T-helper 2 cell treated with Interferon-gamma antibody and Interleukin-4, amounts not matched to agents 5 μg/mL and 100 μg/mL, for 36 hours (primary cell): ENCODE results near the gene MPHOSPH8.
A peak's percentile ranks its signal among the peaks of the same experiment; 100 is the strongest.
"Not testable (repeated sequence)": the region's sequence is repeated elsewhere in the genome, so short reads cannot be mapped to it uniquely, and the experiment has no call there.

Source experiments
- DNase-seq: peaks from one replicate; pipeline ENCODE4 v3.0.0; 2021; ENCODE audit warnings: low spot score
- H3K27ac Mint-ChIP-seq: one replicate; pipeline ENCODE4 v1.8.0; 2021; ENCODE audit warnings: mild to moderate bottlenecking, mixed read lengths
- H3K27me3 Mint-ChIP-seq: one replicate; pipeline ENCODE4 v1.8.0; 2021; ENCODE audit warnings: low read depth, mixed read lengths
- H3K36me3 Mint-ChIP-seq: one replicate; pipeline ENCODE4 v1.8.0; 2021; ENCODE audit warnings: low read depth, mixed read lengths
- H3K4me1 Mint-ChIP-seq: one replicate; pipeline ENCODE4 v1.8.0; 2021; ENCODE audit warnings: low read depth, mixed read lengths
- H3K4me3 Mint-ChIP-seq: one replicate; pipeline ENCODE4 v1.8.0; 2022; ENCODE audit warnings: mild to moderate bottlenecking, moderate library complexity, mixed read lengths
- H3K9me3 Mint-ChIP-seq: one replicate; pipeline ENCODE4 v1.8.0; 2021; ENCODE audit warnings: mixed read lengths

Gene MPHOSPH8

DNA sequence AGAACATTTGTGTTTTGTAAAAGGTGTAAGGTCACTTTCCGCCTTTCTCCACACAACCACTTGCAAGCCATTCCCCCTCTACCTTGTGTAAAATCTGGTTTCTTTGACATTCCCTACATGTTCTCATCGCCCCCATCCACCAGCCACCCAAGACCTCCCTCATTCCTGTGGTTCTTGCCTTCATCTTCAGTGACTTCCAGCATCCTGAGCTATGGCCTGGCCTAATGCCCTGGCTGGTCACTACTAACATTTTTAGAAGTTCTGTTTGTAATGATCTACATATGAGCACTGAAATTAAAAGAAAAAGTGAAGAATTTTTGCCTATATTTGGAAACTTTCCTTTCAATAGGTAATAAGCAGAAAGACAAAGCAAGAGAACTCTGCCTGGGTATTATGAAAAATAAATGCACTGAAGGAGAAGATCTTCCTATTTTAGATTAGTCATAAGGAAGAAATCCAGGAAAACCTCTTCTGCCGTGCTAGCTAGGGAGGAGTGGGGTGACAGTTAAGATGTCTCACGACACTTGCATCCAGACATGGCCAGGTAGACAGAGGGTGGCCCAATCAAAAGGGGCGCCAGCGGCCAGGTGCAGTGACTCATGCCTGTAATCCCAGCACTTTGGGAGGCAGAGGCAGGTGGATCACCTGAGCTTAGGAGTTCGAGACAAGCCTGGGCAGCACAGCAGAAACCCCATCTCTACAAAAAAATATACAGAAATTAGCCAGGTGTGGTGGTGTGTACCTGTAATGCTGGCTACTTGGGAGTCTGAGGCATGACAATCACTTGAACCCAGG lies 28.1 kb upstream of the MPHOSPH8 start:
- H3K36me3 Mint-ChIP-seq = no peaks in the 10 kb centered on the region
- no peak for DNase-seq
- H3K4me3 Mint-ChIP-seq = no peak overlapping the region
- no peak overlapping the region for H3K27ac Mint-ChIP-seq
- peaks cover 23% of the 10 kb centered on the region for H3K27me3 Mint-ChIP-seq
- H3K4me1 Mint-ChIP-seq = no peaks in the 10 kb centered on the region
- H3K9me3 Mint-ChIP-seq = peaks cover 9% of the 10 kb centered on the region

DNA sequence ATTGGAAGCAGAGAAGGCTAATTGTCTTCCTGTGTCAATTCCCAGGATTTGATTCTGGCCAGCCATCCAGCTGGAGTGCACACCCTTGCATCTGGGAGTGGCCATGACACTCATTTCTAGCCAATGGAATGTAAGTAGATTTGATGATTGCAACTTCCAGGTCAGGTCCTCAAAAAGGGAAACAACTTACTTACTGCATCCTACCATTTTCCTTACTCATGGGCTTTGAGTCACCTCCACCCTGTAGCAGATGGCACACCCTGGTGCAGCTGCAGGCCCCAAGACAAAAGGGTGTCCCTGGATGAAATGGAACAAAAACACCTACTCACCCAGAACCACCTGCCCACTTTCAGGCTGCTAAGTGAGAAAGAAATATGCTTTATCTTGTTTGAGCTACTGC lies 27.3 kb upstream of the MPHOSPH8 start:
- Mint-ChIP-seq H3K4me3 (no peak overlapping the region), H3K27me3 (peaks cover 18% of the 10 kb centered on the region), H3K9me3 (peaks cover 9% of the 10 kb centered on the region), H3K27ac (no peak overlapping the region), H3K36me3 (no peaks in the 10 kb centered on the region), H3K4me1 (no peaks in the 10 kb centered on the region)
- no peak for DNase-seq

GRCh38 chr13:19606737-19607136 lies 26.7 kb upstream of the MPHOSPH8 start:
- Mint-ChIP-seq H3K27me3 (peaks cover 16% of the 10 kb centered on the region), H3K4me3 (no peak overlapping the region), H3K9me3 (peaks cover 9% of the 10 kb centered on the region), H3K27ac (no peak overlapping the region), H3K36me3 (no peaks in the 10 kb centered on the region), H3K4me1 (no peaks in the 10 kb centered on the region)
- no peak for DNase-seq

- no peak overlapping the region for H3K4me3 Mint-ChIP-seq
- no peak for DNase-seq
Observed at GRCh38 chr13:19607523-19608078, 25.9 kb upstream of the MPHOSPH8 start.

GRCh38 chr13:19618977-19619376 lies 14.5 kb upstream of the MPHOSPH8 start:
- H3K4me1 Mint-ChIP-seq = no peaks in the 10 kb centered on the region
- no peak overlapping the region for H3K4me3 Mint-ChIP-seq
- H3K36me3 Mint-ChIP-seq = no peaks in the 10 kb centered on the region
- peaks cover 7% of the 10 kb centered on the region for H3K27me3 Mint-ChIP-seq
- no peak for DNase-seq
- no peak overlapping the region for H3K27ac Mint-ChIP-seq
- H3K9me3 Mint-ChIP-seq = peaks cover 6% of the 10 kb centered on the region

More at GRCh38 chr13:19607523-19608078, 25.9 kb upstream of the MPHOSPH8 start:
- H3K27me3 Mint-ChIP-seq = peaks cover 15% of the 10 kb centered on the region
- no peak overlapping the region for H3K27ac Mint-ChIP-seq
- H3K4me1 Mint-ChIP-seq = no peaks in the 10 kb centered on the region
- no peaks in the 10 kb centered on the region for H3K36me3 Mint-ChIP-seq
- H3K9me3 Mint-ChIP-seq = peaks cover 9% of the 10 kb centered on the region

GRCh38 chr13:19622193-19622592 lies 11.3 kb upstream of the MPHOSPH8 start:
- Mint-ChIP-seq H3K9me3 (peaks cover 6% of the 10 kb centered on the region), H3K27ac (no peak overlapping the region), H3K36me3 (no peaks in the 10 kb centered on the region), H3K4me1 (no peaks in the 10 kb centered on the region), H3K27me3 (peaks cover 4% of the 10 kb centered on the region), H3K4me3 (no peak overlapping the region)
- no peak for DNase-seq

GRCh38 chr13:19624265-19624664 lies 9.2 kb upstream of the MPHOSPH8 start:
- Mint-ChIP-seq H3K27ac (no peak overlapping the region), H3K9me3 (no peaks in the 10 kb centered on the region), H3K4me3 (no peak overlapping the region), H3K36me3 (no peaks in the 10 kb centered on the region), H3K4me1 (no peaks in the 10 kb centered on the region), H3K27me3 (peaks cover 6% of the 10 kb centered on the region)
- DNase-seq = no peak

GRCh38 chr13:19632915-19633478 lies 462 bp upstream of the MPHOSPH8 start:
- Mint-ChIP-seq H3K4me1 (peaks cover 17% of the 10 kb centered on the region), H3K27ac (peak overlapping the region; percentile 99), H3K36me3 (peaks cover 11% of the 10 kb centered on the region), H3K4me3 (peak overlapping the region; percentile 98), H3K27me3 (no peaks in the 10 kb centered on the region), H3K9me3 (peaks cover 5% of the 10 kb centered on the region)
- no peak for DNase-seq

- peaks cover 17% of the 10 kb centered on the region for H3K4me1 Mint-ChIP-seq
- H3K4me3 Mint-ChIP-seq = peak overlapping the region; percentile 98
Observed at GRCh38 chr13:19634256-19634740, 839 bp downstream of the MPHOSPH8 start.

DNA sequence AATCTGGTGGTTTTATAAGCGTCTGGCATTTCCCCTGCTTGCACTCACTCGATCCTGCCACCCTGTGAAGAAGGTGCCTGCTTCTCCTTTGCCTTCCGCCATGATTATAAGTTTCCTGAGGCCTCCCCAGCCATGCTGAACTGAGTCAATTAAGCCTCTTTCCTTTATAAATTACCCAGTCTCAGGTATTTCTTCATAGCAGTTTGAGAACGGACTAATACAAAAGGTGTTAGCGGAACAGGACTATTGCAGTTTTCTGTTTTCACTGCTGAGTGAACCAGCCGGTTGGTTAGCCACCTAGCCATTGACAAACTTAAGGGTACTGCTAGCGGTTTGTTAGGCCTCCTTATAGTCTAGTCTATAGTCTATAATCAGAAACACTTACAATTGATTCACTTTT lies 2.5 kb downstream of the MPHOSPH8 start:
- not testable (repeated sequence) for H3K9me3 Mint-ChIP-seq, DNase-seq, H3K27ac Mint-ChIP-seq, H3K27me3 Mint-ChIP-seq
- Mint-ChIP-seq H3K4me1 (peaks cover 18% of the 10 kb centered on the region), H3K4me3 (peak overlapping the region; percentile 98), H3K36me3 (peaks cover 12% of the 10 kb centered on the region)

More at GRCh38 chr13:19634256-19634740, 839 bp downstream of the MPHOSPH8 start:
- Mint-ChIP-seq H3K27me3 (no peaks in the 10 kb centered on the region), H3K36me3 (peaks cover 14% of the 10 kb centered on the region), H3K9me3 (peaks cover 5% of the 10 kb centered on the region), H3K27ac (peak overlapping the region; percentile 99)
- DNase-seq = no peak

DNA sequence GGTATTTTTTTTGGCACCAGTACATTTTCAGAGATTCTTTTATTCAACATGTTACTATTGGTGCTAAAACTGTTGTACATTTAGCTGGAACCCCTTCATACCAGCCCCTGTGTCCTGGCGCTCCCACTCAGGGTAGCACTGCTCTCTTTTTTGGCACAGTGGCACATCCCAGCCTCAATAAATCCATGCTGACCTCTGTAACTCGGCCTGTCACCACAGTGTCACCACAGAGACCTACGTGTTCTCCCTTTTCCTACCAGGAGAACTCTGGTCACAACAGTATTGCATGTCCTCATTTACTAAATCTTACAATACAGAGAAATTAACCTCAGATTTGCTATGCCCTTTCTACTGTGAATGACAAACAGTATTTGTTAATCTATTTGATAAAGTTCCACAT lies 10.2 kb downstream of the MPHOSPH8 start:
- no peak for DNase-seq
- Mint-ChIP-seq H3K4me3 (no peak overlapping the region), H3K36me3 (peaks cover 44% of the 10 kb centered on the region), H3K27me3 (no peaks in the 10 kb centered on the region), H3K27ac (no peak overlapping the region), H3K4me1 (peaks cover 9% of the 10 kb centered on the region), H3K9me3 (no peaks in the 10 kb centered on the region)

DNA sequence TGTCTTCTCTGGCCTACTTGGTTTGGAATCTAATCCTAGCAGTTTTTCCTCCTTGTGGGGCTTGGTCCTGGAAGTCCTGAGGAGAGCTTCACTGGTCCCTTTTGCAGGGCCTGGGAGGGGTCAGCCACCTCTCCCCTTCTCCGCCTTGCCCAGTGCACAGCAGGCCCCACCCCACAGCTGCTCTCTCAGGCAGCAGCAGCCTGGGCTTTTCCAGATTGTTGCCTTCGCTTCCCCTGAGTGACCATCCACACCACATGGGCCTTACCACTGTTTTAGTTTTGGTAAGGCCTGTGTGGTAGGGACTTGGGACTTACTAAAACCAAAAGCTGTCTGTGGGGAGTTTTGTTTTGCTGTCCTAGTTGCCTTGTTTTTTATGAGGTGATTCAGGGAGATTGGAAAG lies 11.5 kb downstream of the MPHOSPH8 start:
- Mint-ChIP-seq H3K36me3 (peaks cover 50% of the 10 kb centered on the region), H3K9me3 (no peaks in the 10 kb centered on the region), H3K27me3 (no peaks in the 10 kb centered on the region), H3K4me1 (peaks cover 9% of the 10 kb centered on the region), H3K27ac (no peak overlapping the region), H3K4me3 (no peak overlapping the region)
- no peak for DNase-seq

DNA sequence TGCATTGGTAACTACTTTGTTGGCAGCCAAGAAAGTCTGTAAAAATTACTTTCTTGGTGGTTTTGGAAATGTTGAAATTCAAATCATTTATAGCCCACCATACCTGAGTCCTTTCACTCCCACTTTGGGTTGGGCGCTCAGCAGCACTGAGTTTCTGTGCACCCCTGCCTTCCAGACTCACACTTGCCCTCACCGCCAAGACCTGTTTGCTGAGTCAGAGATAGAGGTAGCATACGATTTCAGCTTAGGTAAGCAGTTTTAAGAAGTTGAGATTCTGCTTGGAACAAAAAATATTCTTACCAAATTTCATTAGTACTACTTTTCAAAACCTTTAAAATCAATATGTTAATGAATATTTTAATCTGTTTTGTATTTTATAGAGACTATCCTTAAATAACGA lies 12.6 kb downstream of the MPHOSPH8 start:
- H3K4me1 Mint-ChIP-seq = peaks cover 6% of the 10 kb centered on the region
- H3K27ac Mint-ChIP-seq = no peak overlapping the region
- H3K36me3 Mint-ChIP-seq = peaks cover 60% of the 10 kb centered on the region
- no peak overlapping the region for H3K4me3 Mint-ChIP-seq
- H3K9me3 Mint-ChIP-seq = no peaks in the 10 kb centered on the region
- no peak for DNase-seq
- no peaks in the 10 kb centered on the region for H3K27me3 Mint-ChIP-seq

GRCh38 chr13:19650742-19651141 lies 17.3 kb downstream of the MPHOSPH8 start:
- no peaks in the 10 kb centered on the region for H3K27me3 Mint-ChIP-seq
- DNase-seq = no peak
- no peaks in the 10 kb centered on the region for H3K9me3 Mint-ChIP-seq
- no peak overlapping the region for H3K27ac Mint-ChIP-seq
- peaks cover 54% of the 10 kb centered on the region for H3K36me3 Mint-ChIP-seq
- H3K4me3 Mint-ChIP-seq = no peak overlapping the region
- peaks cover 3% of the 10 kb centered on the region for H3K4me1 Mint-ChIP-seq
